Measurements from ENCODE around the gene SPSB3. TPM values are rescaled to one million over a fixed set of nuclear protein-coding genes. Genes with fewer than 3 reads are reported as not detected.

The SPSB3 gene
- total RNA-seq, 1 donor from 2014 or later, result 50.0 TPM

DNA sequence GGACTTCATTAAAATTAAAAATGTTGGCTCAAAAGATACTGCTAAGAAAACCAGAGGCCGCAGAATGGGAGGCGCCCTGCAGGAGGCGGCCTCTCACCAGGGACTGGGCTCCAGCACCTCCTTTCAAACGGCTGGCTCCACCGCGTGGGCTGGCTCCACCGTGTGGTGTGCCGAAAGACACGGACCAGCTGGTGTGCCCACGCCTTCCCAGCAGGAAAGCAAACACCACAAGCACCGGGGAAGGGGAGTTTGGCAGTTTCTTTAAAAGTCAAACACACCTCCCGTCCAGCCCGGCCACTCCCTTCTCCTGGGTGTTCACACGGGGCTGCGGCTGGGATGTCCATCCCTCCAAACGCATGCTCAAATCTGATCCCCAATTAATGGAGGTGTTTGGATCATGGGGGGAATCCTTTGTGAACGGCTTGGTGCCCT lies 30.4 kb upstream of the SPSB3 start:
- no peak overlapping the region for H3K4me3 Mint-ChIP-seq
- no peak for DNase-seq (ENCODE audit: low spot score in 2 of 2, unreplicated experiment in 2 of 2)
- H3K4me1 Mint-ChIP-seq, result no peaks in the 10 kb centered on the region
- no peaks in the 10 kb centered on the region for H3K9me3 Mint-ChIP-seq
- peaks cover 18% of the 10 kb centered on the region for H3K36me3 Mint-ChIP-seq
- TF ChIP-seq, protein P1, sequence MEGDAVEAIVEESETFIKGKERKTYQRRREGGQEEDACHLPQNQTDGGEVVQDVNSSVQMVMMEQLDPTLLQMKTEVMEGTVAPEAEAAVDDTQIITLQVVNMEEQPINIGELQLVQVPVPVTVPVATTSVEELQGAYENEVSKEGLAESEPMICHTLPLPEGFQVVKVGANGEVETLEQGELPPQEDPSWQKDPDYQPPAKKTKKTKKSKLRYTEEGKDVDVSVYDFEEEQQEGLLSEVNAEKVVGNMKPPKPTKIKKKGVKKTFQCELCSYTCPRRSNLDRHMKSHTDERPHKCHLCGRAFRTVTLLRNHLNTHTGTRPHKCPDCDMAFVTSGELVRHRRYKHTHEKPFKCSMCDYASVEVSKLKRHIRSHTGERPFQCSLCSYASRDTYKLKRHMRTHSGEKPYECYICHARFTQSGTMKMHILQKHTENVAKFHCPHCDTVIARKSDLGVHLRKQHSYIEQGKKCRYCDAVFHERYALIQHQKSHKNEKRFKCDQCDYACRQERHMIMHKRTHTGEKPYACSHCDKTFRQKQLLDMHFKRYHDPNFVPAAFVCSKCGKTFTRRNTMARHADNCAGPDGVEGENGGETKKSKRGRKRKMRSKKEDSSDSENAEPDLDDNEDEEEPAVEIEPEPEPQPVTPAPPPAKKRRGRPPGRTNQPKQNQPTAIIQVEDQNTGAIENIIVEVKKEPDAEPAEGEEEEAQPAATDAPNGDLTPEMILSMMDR (IDR thresholded peaks at IDR 0.05; ENCODE audit: unreplicated experiment), result no peak
- H3K27ac Mint-ChIP-seq, result no peak overlapping the region
- no peaks in the 10 kb centered on the region for H3K27me3 Mint-ChIP-seq (ENCODE audit: low read depth)

DNA sequence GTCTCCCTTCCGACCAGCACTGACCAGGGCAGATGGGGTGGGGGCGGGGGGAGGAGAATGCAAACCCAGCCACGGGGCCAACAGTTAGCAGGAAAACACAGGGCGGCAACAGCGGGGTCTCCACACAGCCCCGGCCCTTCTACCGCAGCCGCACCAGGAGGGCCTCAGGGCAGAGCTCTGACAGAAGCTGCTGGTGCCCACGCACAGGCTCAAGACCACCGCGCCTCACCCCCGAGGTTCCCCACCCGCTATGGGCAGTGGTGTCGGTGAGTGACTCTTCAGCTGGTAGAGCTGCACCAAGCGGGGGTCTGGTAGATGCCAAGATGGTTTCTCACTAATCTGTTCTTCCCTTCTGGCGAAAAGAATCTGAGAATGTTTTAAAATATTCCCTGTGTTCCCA lies 28.2 kb upstream of the SPSB3 start:
- no peak for DNase-seq (ENCODE audit: low spot score in 2 of 2, unreplicated experiment in 2 of 2)
- peaks cover 33% of the 10 kb centered on the region for H3K36me3 Mint-ChIP-seq
- H3K4me1 Mint-ChIP-seq, result no peaks in the 10 kb centered on the region
- TF ChIP-seq, protein P1 (IDR thresholded peaks at IDR 0.05; ENCODE audit: unreplicated experiment), result no peak
- H3K4me3 Mint-ChIP-seq, result no peak overlapping the region
- H3K27ac Mint-ChIP-seq, result no peak overlapping the region
- peaks cover 4% of the 10 kb centered on the region for H3K9me3 Mint-ChIP-seq
- no peaks in the 10 kb centered on the region for H3K27me3 Mint-ChIP-seq (ENCODE audit: low read depth)

DNA sequence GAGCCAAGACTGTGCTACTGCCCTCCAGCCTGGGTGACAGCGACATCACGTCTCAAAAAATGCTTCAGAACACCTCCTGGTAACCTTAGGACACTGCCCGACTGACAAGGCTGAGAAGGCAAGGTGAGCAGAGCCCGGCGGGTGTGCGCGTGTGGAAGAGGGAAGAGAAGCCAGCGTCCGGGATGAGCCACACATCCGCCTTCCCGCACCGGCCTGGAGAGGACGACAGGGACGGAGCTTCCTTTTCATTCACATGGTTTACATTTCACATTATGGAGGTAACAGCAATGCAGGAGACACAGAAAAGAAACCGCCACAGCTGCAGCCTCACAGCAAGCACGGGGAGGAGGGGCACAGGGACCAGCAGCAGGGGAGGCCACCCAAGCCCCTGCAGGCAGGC lies 27.7 kb upstream of the SPSB3 start:
- peaks cover 4% of the 10 kb centered on the region for H3K9me3 Mint-ChIP-seq
- peak overlapping the region; percentile 50 for H3K27ac Mint-ChIP-seq
- H3K27me3 Mint-ChIP-seq (ENCODE audit: low read depth), result no peaks in the 10 kb centered on the region
- no peak for DNase-seq (ENCODE audit: low spot score in 2 of 2, unreplicated experiment in 2 of 2)
- TF ChIP-seq, protein P1 (IDR thresholded peaks at IDR 0.05; ENCODE audit: unreplicated experiment), result no peak
- no peak overlapping the region for H3K4me3 Mint-ChIP-seq
- H3K4me1 Mint-ChIP-seq, result no peaks in the 10 kb centered on the region
- peaks cover 30% of the 10 kb centered on the region for H3K36me3 Mint-ChIP-seq

DNA sequence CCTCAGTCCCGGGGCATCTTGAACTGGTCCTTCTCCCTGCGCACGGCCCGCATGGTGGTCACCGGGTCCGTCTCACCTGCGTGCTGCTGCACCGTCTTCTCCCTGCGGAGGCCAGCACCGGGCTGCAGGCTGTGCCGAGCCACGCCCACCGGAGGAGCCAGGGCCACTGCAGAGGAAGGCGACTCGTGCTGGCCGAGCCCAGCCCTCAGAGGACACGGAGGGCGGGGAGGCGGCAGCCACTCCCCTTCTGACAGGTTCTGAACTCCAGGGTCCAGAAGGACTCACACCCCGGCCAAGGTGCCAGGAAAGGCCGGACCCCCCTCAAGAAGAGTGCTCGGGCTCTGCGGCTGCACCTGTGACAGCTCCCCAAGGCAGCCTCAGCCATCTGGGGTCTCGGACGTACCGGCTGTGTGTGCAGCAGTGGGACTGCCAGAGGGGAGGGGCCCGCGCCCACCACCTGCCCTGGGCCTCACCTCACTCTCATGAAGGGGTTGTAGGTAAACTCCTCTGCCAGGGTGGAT lies 27.0 kb upstream of the SPSB3 start:
- no peak overlapping the region for H3K27ac Mint-ChIP-seq
- no peak for DNase-seq (ENCODE audit: low spot score in 2 of 2, unreplicated experiment in 2 of 2)
- TF ChIP-seq, protein P1 (IDR thresholded peaks at IDR 0.05; ENCODE audit: unreplicated experiment), result no peak
- H3K36me3 Mint-ChIP-seq, result peaks cover 28% of the 10 kb centered on the region
- H3K4me3 Mint-ChIP-seq, result no peak overlapping the region
- no peaks in the 10 kb centered on the region for H3K27me3 Mint-ChIP-seq (ENCODE audit: low read depth)
- no peaks in the 10 kb centered on the region for H3K4me1 Mint-ChIP-seq
- H3K9me3 Mint-ChIP-seq, result peaks cover 4% of the 10 kb centered on the region

DNA sequence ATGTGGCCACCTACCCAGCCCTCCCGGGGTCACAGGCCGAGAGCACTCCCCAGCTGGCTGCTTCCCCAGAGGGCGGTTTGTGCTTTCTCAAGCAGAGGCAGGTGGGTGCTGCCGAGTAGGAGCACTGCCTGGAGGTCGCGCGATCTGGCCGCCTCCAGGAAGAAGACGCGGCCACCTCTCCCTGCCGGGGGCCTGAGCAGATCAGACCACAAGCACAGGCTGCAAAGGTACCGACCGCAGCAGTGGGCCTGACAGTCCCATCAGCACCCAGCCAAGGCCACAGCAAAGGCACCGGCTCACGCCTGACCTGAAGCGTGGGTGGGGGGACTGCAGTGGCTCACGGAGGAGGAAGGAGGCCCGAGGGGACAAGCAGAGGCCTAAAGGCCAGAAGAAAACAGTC lies 26.3 kb upstream of the SPSB3 start:
- H3K27me3 Mint-ChIP-seq (ENCODE audit: low read depth), result no peaks in the 10 kb centered on the region
- H3K36me3 Mint-ChIP-seq, result peaks cover 27% of the 10 kb centered on the region
- no peak overlapping the region for H3K4me3 Mint-ChIP-seq
- DNase-seq (ENCODE audit: low spot score in 2 of 2, unreplicated experiment in 2 of 2), result no peak
- H3K4me1 Mint-ChIP-seq, result no peaks in the 10 kb centered on the region
- peaks cover 4% of the 10 kb centered on the region for H3K9me3 Mint-ChIP-seq
- TF ChIP-seq, protein P1 (IDR thresholded peaks at IDR 0.05; ENCODE audit: unreplicated experiment), result no peak
- H3K27ac Mint-ChIP-seq, result no peak overlapping the region

DNA sequence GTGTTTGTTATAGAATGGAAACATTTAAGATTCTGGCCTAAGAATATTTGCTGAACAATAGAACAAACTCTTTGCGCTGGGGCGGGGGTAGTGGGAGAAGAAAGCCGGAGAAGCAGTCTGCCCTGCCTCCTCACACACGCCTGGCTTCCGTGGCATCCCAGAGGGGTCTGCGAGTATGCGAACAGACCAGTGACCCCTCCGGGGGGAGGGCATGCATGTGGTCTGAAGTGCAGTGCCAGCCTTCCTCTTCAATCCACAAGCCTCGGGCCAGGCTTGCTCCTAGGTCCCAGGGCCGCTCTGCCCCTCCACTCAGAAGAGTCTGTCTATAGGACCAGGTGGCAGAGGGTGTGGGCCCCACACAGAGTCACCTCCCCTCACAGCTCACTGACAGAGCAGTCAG lies 25.3 kb upstream of the SPSB3 start:
- H3K36me3 Mint-ChIP-seq, result peaks cover 25% of the 10 kb centered on the region
- no peaks in the 10 kb centered on the region for H3K4me1 Mint-ChIP-seq
- no peak overlapping the region for H3K27ac Mint-ChIP-seq
- no peak for DNase-seq (ENCODE audit: low spot score in 2 of 2, unreplicated experiment in 2 of 2)
- TF ChIP-seq, protein P1 (IDR thresholded peaks at IDR 0.05; ENCODE audit: unreplicated experiment), result no peak
- peaks cover 4% of the 10 kb centered on the region for H3K9me3 Mint-ChIP-seq
- H3K27me3 Mint-ChIP-seq (ENCODE audit: low read depth), result no peaks in the 10 kb centered on the region
- H3K4me3 Mint-ChIP-seq, result no peak overlapping the region
